GM10248 (cell line): ENCODE data around the gene GABRG3.

Experiments
- CTCF ChIA-PET: fragments of 300-600 bp; sonication (Branson Sonifier 250); formaldehyde crosslinking; extraction: SDS; loops from one replicate; lab custom pipeline; 2021; ENCODE audit warnings: antibody characterized with exemption; lab: Yijun Ruan, JAX
- POLR2A ChIA-PET: fragments of 350-650 bp; sonication (Branson Sonifier 250); formaldehyde crosslinking; extraction: SDS; loops from one replicate; lab custom pipeline; 2020; ENCODE audit warnings: antibody characterized with exemption; lab: Yijun Ruan, JAX
- DNase-seq: peaks from one replicate; pipeline ENCODE4 v3.0.0; 2012; ENCODE audit errors: extremely low spot score
- TF ChIP-seq, protein P1 (sequence below): IDR thresholded peaks from 2 replicates; pipeline ENCODE4 v1.5.1; 2012; ENCODE audit warnings: mild to moderate bottlenecking, low read depth; ENCODE audit errors: extremely low read depth, missing control alignments, control extremely low read depth

The GABRG3 gene

DNA sequence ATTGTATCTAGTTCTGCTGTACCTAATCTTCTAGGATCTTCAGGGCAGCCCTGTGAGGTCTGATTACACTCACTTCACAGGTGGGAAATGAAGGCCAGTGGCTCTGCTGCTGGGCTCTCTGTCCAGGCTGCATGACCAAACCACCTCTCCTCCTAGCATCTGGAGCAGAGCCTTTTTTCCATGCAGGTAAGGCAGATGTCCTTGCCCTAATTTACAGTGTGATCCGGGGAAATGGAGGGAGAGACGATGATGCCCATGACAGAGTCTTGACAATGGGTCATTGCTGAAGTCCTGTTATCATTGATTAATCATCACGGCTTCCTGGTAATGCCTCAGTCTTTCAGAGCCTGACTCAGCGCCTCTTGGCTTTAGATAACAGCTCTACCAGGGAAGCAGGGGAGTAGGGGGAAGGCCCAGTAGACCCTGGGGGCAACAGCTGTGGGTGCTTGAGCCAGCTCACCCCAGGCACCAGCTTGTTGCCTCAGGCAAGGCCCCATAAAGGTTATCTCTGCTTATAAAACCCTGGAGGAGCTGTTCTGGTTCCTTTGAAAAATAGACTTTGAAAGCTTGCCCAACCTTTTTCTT lies 153.4 kb downstream of the GABRG3 start:
- DNase-seq: no peak
- POLR2A ChIA-PET: interaction anchor here (0.7 kb wide), 1 partner anchor 16 kb away, joined by 3 read pairs; no protein-coding TSS in a partner anchor
- TF ChIP-seq, protein P1, sequence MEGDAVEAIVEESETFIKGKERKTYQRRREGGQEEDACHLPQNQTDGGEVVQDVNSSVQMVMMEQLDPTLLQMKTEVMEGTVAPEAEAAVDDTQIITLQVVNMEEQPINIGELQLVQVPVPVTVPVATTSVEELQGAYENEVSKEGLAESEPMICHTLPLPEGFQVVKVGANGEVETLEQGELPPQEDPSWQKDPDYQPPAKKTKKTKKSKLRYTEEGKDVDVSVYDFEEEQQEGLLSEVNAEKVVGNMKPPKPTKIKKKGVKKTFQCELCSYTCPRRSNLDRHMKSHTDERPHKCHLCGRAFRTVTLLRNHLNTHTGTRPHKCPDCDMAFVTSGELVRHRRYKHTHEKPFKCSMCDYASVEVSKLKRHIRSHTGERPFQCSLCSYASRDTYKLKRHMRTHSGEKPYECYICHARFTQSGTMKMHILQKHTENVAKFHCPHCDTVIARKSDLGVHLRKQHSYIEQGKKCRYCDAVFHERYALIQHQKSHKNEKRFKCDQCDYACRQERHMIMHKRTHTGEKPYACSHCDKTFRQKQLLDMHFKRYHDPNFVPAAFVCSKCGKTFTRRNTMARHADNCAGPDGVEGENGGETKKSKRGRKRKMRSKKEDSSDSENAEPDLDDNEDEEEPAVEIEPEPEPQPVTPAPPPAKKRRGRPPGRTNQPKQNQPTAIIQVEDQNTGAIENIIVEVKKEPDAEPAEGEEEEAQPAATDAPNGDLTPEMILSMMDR: no peak
- CTCF ChIA-PET: interaction anchor here (1.1 kb wide), 1 partner anchor 11 kb away, joined by 3 read pairs; no protein-coding TSS in a partner anchor

DNA sequence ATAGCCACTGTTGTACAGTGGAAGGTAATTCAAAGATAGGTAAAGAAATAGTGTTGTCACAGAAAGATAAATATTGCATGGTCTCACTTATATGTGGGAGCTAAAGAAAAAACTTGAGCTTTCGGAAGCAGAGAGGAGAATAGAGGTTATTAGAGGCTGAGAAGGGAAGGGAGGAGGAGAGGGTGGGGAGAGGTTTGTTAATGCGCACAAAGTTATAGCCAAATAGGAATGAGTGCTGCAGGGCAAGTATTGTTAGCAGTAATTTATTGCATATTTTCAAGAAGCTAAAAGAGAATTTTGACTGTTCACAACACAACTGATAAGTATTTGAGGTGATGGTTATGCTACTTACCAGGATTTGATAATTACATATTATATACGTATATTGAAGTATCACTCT lies 154.2 kb downstream of the GABRG3 start:
- no peak for DNase-seq
- TF ChIP-seq, protein P1: no peak
- POLR2A ChIA-PET: interaction anchor here (0.7 kb wide), 1 partner anchor 17 kb away, joined by 3 read pairs; no protein-coding TSS in a partner anchor
- CTCF ChIA-PET: interaction anchor here (1.1 kb wide), 1 partner anchor 10 kb away, joined by 3 read pairs; no protein-coding TSS in a partner anchor

GRCh38 chr15:27126449-27126848 lies 155.5 kb downstream of the GABRG3 start:
- ChIA-PET CTCF (no interaction called here), POLR2A (no interaction called here)
- DNase-seq: no peak
- TF ChIP-seq, protein P1: no peak

GRCh38 chr15:27127815-27128570 lies 157.0 kb downstream of the GABRG3 start:
- no peak for DNase-seq
- POLR2A ChIA-PET: no interaction called here
- TF ChIP-seq, protein P1: no peak
- CTCF ChIA-PET: no interaction called here

GRCh38 chr15:27133249-27133648 lies 162.3 kb downstream of the GABRG3 start:
- CTCF ChIA-PET: no interaction called here
- no peak for DNase-seq
- TF ChIP-seq, protein P1: no peak
- POLR2A ChIA-PET: no interaction called here

DNA sequence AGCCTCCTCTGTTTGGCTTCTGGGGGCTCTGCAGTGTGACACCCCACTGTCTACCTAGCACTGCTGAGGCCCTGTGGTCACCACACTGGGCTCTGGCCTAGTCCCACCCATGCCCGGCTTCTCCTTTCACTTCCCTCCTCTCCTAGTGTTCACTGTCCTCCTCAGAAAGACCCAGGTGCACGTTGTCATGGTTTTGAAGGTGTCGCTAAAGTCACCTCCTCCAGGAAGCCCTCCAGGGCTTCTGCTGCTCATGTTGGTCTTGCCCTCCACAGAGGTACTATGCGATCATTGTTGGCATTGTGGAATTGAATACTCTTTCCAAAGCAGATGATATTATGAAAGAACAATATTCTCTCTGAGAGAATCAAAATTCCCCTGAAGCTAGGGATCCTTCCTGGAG lies 163.5 kb downstream of the GABRG3 start:
- TF ChIP-seq, protein P1: no peak
- DNase-seq: no peak
- ChIA-PET CTCF (interaction anchor here (1.2 to 1.4 kb wide), 2 partner anchors 10 to 42 kb away, joined by 3 read pairs; no protein-coding TSS in a partner anchor), POLR2A (no interaction called here)
